Neural cell (in vitro differentiated cells): Measurements from ENCODE around the gene ACSM4. TPM values are rescaled to one million over a fixed set of nuclear protein-coding genes. Genes with fewer than 3 reads are reported as not detected.

Source experiments
- H2AFZ ChIP-seq: fragments of 200-600, 300-800 bp; sonication (generic), shearing (Covaris generic); 2 replicates; pipeline ENCODE4 v1.6.0; 2014; ENCODE audit warnings: low read depth, mild to moderate bottlenecking, antibody characterized with exemption, low read length, moderate library complexity
- H3F3A ChIP-seq: fragments of 200-600 bp; shearing (Covaris generic); 2 replicates; pipeline ENCODE4 v1.6.1; 2016; ENCODE audit warnings: mild to moderate bottlenecking, moderate library complexity, mixed read lengths, antibody characterized with exemption, low read length; ENCODE audit not compliant: insufficient read depth, poor library complexity, severe bottlenecking
- H3K27ac ChIP-seq: fragments of 200-600, 300-800 bp; sonication (generic), shearing (Covaris generic); 2 replicates; pipeline ENCODE4 v1.5.1; 2014; ENCODE audit warnings: mild to moderate bottlenecking, low read length, moderate library complexity
- H3K27me3 ChIP-seq: fragments of 300-800, 200-600 bp; sonication (generic), shearing (Covaris generic); 2 replicates; pipeline ENCODE4 v1.6.0; 2014; ENCODE audit warnings: mild to moderate bottlenecking, low read depth, low read length, moderate library complexity; ENCODE audit not compliant: insufficient read depth
- H3K36me3 ChIP-seq: fragments of 300-800, 200-600 bp; sonication (generic), shearing (Covaris generic); 2 replicates; pipeline ENCODE4 v1.5.1; 2014; ENCODE audit warnings: mild to moderate bottlenecking, antibody characterized with exemption, low read length, moderate library complexity; ENCODE audit not compliant: insufficient read depth
- H3K4me2 ChIP-seq: fragments of 300-800, 200-600 bp; sonication (generic), shearing (Covaris generic); 2 replicates; pipeline ENCODE4 v1.6.0; 2014; ENCODE audit warnings: mild to moderate bottlenecking, low read length
- H3K4me3 ChIP-seq: fragments of 300-800, 200-600 bp; sonication (generic), shearing (Covaris generic); 2 replicates; pipeline ENCODE4 v1.5.1; 2014; ENCODE audit warnings: mild to moderate bottlenecking, low read length, moderate library complexity
- H3K79me2 ChIP-seq: fragments of 200-600 bp; shearing (Covaris generic); replicated peaks from 2 replicates; pipeline ENCODE4 v1.6.0; 2014; ENCODE audit warnings: mild to moderate bottlenecking, low read length, moderate library complexity; ENCODE audit not compliant: insufficient read depth
- H3K9ac ChIP-seq: fragments of 300-800, 200-600 bp; sonication (generic), shearing (Covaris generic); 2 replicates; pipeline ENCODE4 v1.6.1; 2016; ENCODE audit warnings: mild to moderate bottlenecking, low read length, mixed read lengths
- H3K9me2 ChIP-seq: fragments of 200-600 bp; shearing (Covaris generic); 2 replicates; pipeline ENCODE4 v1.6.1; 2016; ENCODE audit warnings: mild to moderate bottlenecking, low read length, mixed read lengths; ENCODE audit not compliant: insufficient read depth
- H3K9me3 ChIP-seq: fragments of 200-600, 300-800 bp; sonication (generic), shearing (Covaris generic); 2 replicates; pipeline ENCODE4 v1.6.1; 2016; ENCODE audit warnings: mild to moderate bottlenecking, mixed run types, low read length, moderate library complexity, mixed read lengths
- H4K20me1 ChIP-seq: fragments of 200-600 bp; shearing (Covaris generic); 2 replicates; pipeline ENCODE4 v1.6.1; 2016; ENCODE audit warnings: mild to moderate bottlenecking, mixed run types; ENCODE audit not compliant: insufficient read depth
- CTCF ChIP-seq: fragments of 450-650 bp; IDR thresholded peaks from 2 replicates; pipeline ENCODE4 v1.5.1; 2014; ENCODE audit warnings: antibody characterized with exemption, mild to moderate bottlenecking, moderate library complexity; ENCODE audit not compliant: poor library complexity, severe bottlenecking
- EP300 ChIP-seq: fragments of 450-650 bp; conservative IDR thresholded peaks from 2 replicates; pipeline ENCODE4 v1.6.1; 2014; ENCODE audit warnings: antibody characterized with exemption, mild to moderate bottlenecking, moderate library complexity; ENCODE audit not compliant: poor library complexity, severe bottlenecking
- EZH2 ChIP-seq: fragments of 200-600, 300-800 bp; shearing (Covaris generic), sonication (generic); IDR thresholded peaks from 2 replicates; pipeline ENCODE4 v1.6.1; 2014; ENCODE audit warnings: antibody characterized with exemption, low read length, borderline replicate concordance, mild to moderate bottlenecking; ENCODE audit not compliant: insufficient read depth, poor library complexity, severe bottlenecking
- MXI1 ChIP-seq: fragments of 450-650 bp; conservative IDR thresholded peaks from 2 replicates; pipeline ENCODE4 v1.6.1; 2014; ENCODE audit warnings: antibody characterized with exemption, mild to moderate bottlenecking; ENCODE audit not compliant: poor library complexity, severe bottlenecking
- POLR2AphosphoS5 ChIP-seq: IDR thresholded peaks from 2 replicates; pipeline ENCODE4 v1.6.1; 2012
- RAD21 ChIP-seq: fragments of 450-650 bp; conservative IDR thresholded peaks from 2 replicates; pipeline ENCODE4 v1.6.1; 2014; ENCODE audit warnings: antibody characterized with exemption, mild to moderate bottlenecking, moderate library complexity
- REST ChIP-seq: IDR thresholded peaks from 2 replicates; pipeline ENCODE4 v1.6.1; 2012; ENCODE audit warnings: borderline replicate concordance
- SMC3 ChIP-seq: fragments of 450-650 bp; conservative IDR thresholded peaks from 2 replicates; pipeline ENCODE4 v1.6.1; 2014; ENCODE audit warnings: antibody characterized with exemption, mild to moderate bottlenecking, moderate library complexity; ENCODE audit not compliant: poor library complexity
- TAF1 ChIP-seq: IDR thresholded peaks from 2 replicates; pipeline ENCODE4 v1.6.1; 2012; ENCODE audit warnings: low read depth
- polyA plus RNA-seq: library from polyadenylated mRNA; depleted of rRNA; stranded (reverse); fragments of >200 nt; gene quantifications from 2 replicates; pipeline ENCODE4 v1.2.3, GENCODE V29; 2014

The ACSM4 gene
- polyA plus RNA-seq, 1 donor from 2014 or later: not detected

- H3F3A ChIP-seq: no peaks in the 10 kb centered on the region
Measured at GRCh38 chr12:7322599-7322998, 18.7 kb downstream of the ACSM4 start.

GRCh38 chr12:7324176-7324575 lies 20.3 kb downstream of the ACSM4 start:
- H3K9me3 ChIP-seq: no peaks in the 10 kb centered on the region
- H3K36me3 ChIP-seq: no peaks in the 10 kb centered on the region
- H3K4me3 ChIP-seq: no peak overlapping the region
- no peaks in the 10 kb centered on the region for H4K20me1 ChIP-seq
- no peaks in the 10 kb centered on the region for H3K27me3 ChIP-seq
- H2AFZ ChIP-seq: no peak overlapping the region
- no peak overlapping the region for H3K27ac ChIP-seq
- no peaks in the 10 kb centered on the region for H3K79me2 ChIP-seq
- no peaks in the 10 kb centered on the region for H3K9me2 ChIP-seq
- no peak for TF ChIP-seq SMC3
- no peak for TF ChIP-seq REST
- TF ChIP-seq RAD21: no peak
- no peak for TF ChIP-seq EP300
- TF ChIP-seq TAF1: no peak
- no peak for TF ChIP-seq CTCF
- TF ChIP-seq POLR2AphosphoS5: no peak
- TF ChIP-seq EZH2: no peak
- no peak for TF ChIP-seq MXI1
- no peak overlapping the region for H3K4me2 ChIP-seq
- H3F3A ChIP-seq: no peaks in the 10 kb centered on the region
- no peak overlapping the region for H3K9ac ChIP-seq

More at GRCh38 chr12:7322599-7322998, 18.7 kb downstream of the ACSM4 start:
- no peak overlapping the region for H3K27ac ChIP-seq
- no peaks in the 10 kb centered on the region for H3K79me2 ChIP-seq
- H3K9ac ChIP-seq: no peak overlapping the region
- no peak overlapping the region for H2AFZ ChIP-seq
- H3K4me2 ChIP-seq: no peak overlapping the region
- H3K27me3 ChIP-seq: no peaks in the 10 kb centered on the region
- H3K9me3 ChIP-seq: no peaks in the 10 kb centered on the region
- H3K4me3 ChIP-seq: no peak overlapping the region
- no peaks in the 10 kb centered on the region for H3K36me3 ChIP-seq
- H4K20me1 ChIP-seq: no peaks in the 10 kb centered on the region
- TF ChIP-seq EP300 (no peak), SMC3 (no peak), CTCF (no peak)
- H3K9me2 ChIP-seq: no peaks in the 10 kb centered on the region
